CD4-positive, alpha-beta T cell (primary cell): ENCODE results near the gene CD72. TPM values are rescaled to one million over a fixed set of nuclear protein-coding genes. Genes with fewer than 3 reads are reported as not detected.
A peak's percentile ranks its signal among the peaks of the same experiment; 100 is the strongest.

Experiments
- ATAC-seq: fragments of 200-7000 bp; cut with Tn5 transposase; one replicate; pipeline ENCODE4 v1.10.0; 2022; ENCODE audit warnings: mild to moderate bottlenecking; ENCODE audit not compliant: poor library complexity
- CTCF ChIA-PET: fragments of 350-600 bp; sonication (Branson Sonifier 250); formaldehyde crosslinking; loops from one replicate; lab custom pipeline; 2021; ENCODE audit warnings: antibody characterized with exemption, inconsistent platforms; lab: Charles Lee
- POLR2A ChIA-PET: fragments of 350-600 bp; sonication (Branson Sonifier 250); formaldehyde crosslinking; loops from one replicate; lab custom pipeline; 2021; ENCODE audit warnings: antibody characterized with exemption, inconsistent platforms; lab: Charles Lee
- DNase-seq, 14 experiments: peaks; one replicate each; pipeline ENCODE4 v3.0.0-alpha.2; 2013 to 2020; ENCODE audit warnings: mixed read lengths in 2 of 14
- H3K27ac ChIP-seq, 2 donors: one replicate each; pipeline versions ENCODE4 v1.5.1 to v1.7.0; 2013; ENCODE audit warnings: low read length in 2 of 2, low read depth in 1 of 2, mild to moderate bottlenecking in 1 of 2
- H3K27me3 ChIP-seq, 2 experiments: 1 replicate in 1 of 2; 2 replicates in 1 of 2; pipeline versions ENCODE4 v1.6.1 to v1.7.0; 2013; ENCODE audit warnings: low read length in 2 of 2, control low read depth in 1 of 2, mild to moderate bottlenecking in 1 of 2, moderate library complexity in 1 of 2; ENCODE audit not compliant: insufficient read depth in 2 of 2, control insufficient read depth in 1 of 2
- H3K36me3 ChIP-seq: one replicate; pipeline ENCODE4 v1.6.1; 2013; ENCODE audit warnings: low read length, control low read depth; ENCODE audit not compliant: insufficient read depth
- H3K4me1 ChIP-seq: one replicate; pipeline ENCODE4 v1.6.1; 2013; ENCODE audit warnings: low read length, control low read depth; ENCODE audit not compliant: insufficient read depth
- H3K4me3 ChIP-seq: one replicate; pipeline ENCODE4 v1.5.1; 2013; ENCODE audit warnings: mild to moderate bottlenecking, low read length, moderate library complexity
- H3K9me3 ChIP-seq, 2 experiments: 1 replicate in 1 of 2; 2 replicates in 1 of 2; pipeline versions ENCODE4 v1.6.1 to v1.7.0; 2013; ENCODE audit warnings: low read length in 2 of 2, mild to moderate bottlenecking in 2 of 2, control low read depth in 1 of 2, moderate library complexity in 1 of 2; ENCODE audit not compliant: control insufficient read depth in 1 of 2, insufficient read depth in 1 of 2
- H3K27ac Mint-ChIP-seq: one replicate; pipeline ENCODE4 v1.8.0; 2020; ENCODE audit warnings: mixed read lengths
- H3K27me3 Mint-ChIP-seq: one replicate; pipeline ENCODE4 v1.8.0; 2021; ENCODE audit warnings: mixed read lengths
- H3K36me3 Mint-ChIP-seq: one replicate; pipeline ENCODE4 v1.8.0; 2021; ENCODE audit warnings: low read depth, mixed read lengths
- H3K4me1 Mint-ChIP-seq: one replicate; pipeline ENCODE4 v1.8.0; 2021; ENCODE audit warnings: low read depth, mixed read lengths
- H3K4me3 Mint-ChIP-seq: one replicate; pipeline ENCODE4 v1.8.0; 2020; ENCODE audit warnings: mild to moderate bottlenecking, mixed read lengths
- H3K9me3 Mint-ChIP-seq: one replicate; pipeline ENCODE4 v1.8.0; 2020; ENCODE audit warnings: mixed read lengths
- CTCF ChIP-seq: fragments of 200-600 bp; IDR thresholded peaks from one replicate; pipeline ENCODE4 v1.8.0; 2022; ENCODE audit warnings: antibody characterized with exemption, mild to moderate bottlenecking
- intact Hi-C, 2 experiments: fragments of 100-400 bp; cut with DNase I in 1 of 2; cut with micrococcal nuclease in 1 of 2; formaldehyde crosslinking; loops; one replicate each; pipeline versions ENCODE4 v1.15.1 to v1.9.0; 2023 to 2025; cut with DNase I, micrococcal nuclease
- total RNA-seq, 174 experiments: library from RNA in 2 of 174; stranded (reverse) in 2 of 174; gene quantifications; one replicate each; pipeline ENCODE4 v1.2.3 and lab custom pipeline; 2021 to 2026

Gene CD72
- total RNA-seq, 2 experiments from 2014 or later, result 2.3 to 3.6 TPM

- peaks cover 58% of the 10 kb centered on the region for H3K4me1 Mint-ChIP-seq
- Histone ChIP-seq H3K4me3 (no peak overlapping the region), H3K4me1 (peaks cover 49% of the 10 kb centered on the region), H3K36me3 (peaks cover 4% of the 10 kb centered on the region), H3K27ac (no peak overlapping the region), H3K27me3 (no peaks in the 10 kb centered on the region), H3K9me3 (no peaks in the 10 kb centered on the region)
- ATAC-seq (no peak), DNase-seq (no peak)
- POLR2A ChIA-PET, result interaction anchor here (1.0 to 2.7 kb wide), 5 partner anchors 10 to 62 kb away, joined by 6 to 20 read pairs (median 10); partner anchors contain the start of gene SIT1
- no peaks in the 10 kb centered on the region for H3K9me3 Mint-ChIP-seq
- no peak for TF ChIP-seq CTCF
- CTCF ChIA-PET, result interaction anchor here (1.2 to 1.5 kb wide), 3 partner anchors 10 to 31 kb away, joined by 3 to 6 read pairs (median 4); no protein-coding TSS in a partner anchor
- intact Hi-C loops, result no loop called here
- peak overlapping the region; percentile 71 for H3K4me3 Mint-ChIP-seq
- H3K27me3 Mint-ChIP-seq, result no peaks in the 10 kb centered on the region
- H3K36me3 Mint-ChIP-seq, result peaks cover 7% of the 10 kb centered on the region
- H3K27ac Mint-ChIP-seq, result no peak overlapping the region
Measured at GRCh38 chr9:35666045-35666444, 47.8 kb upstream of the CD72 start.

GRCh38 chr9:35665471-35665818 lies 47.2 kb upstream of the CD72 start:
- peaks cover 55% of the 10 kb centered on the region for H3K4me1 ChIP-seq
- intact Hi-C loops, result no loop called here
- H3K27me3 ChIP-seq, result no peaks in the 10 kb centered on the region
- peaks cover 13% of the 10 kb centered on the region for H3K36me3 Mint-ChIP-seq
- H3K27ac Mint-ChIP-seq, result peak overlapping the region; percentile 85
- H3K9me3 ChIP-seq, result no peaks in the 10 kb centered on the region
- no peak for DNase-seq
- H3K27me3 Mint-ChIP-seq, result no peaks in the 10 kb centered on the region
- H3K4me3 ChIP-seq, result peak overlapping the region; percentile 61
- H3K4me3 Mint-ChIP-seq, result peak overlapping the region; percentile 85
- H3K4me1 Mint-ChIP-seq, result peaks cover 64% of the 10 kb centered on the region
- H3K9me3 Mint-ChIP-seq, result no peaks in the 10 kb centered on the region
- ATAC-seq, result no peak
- TF ChIP-seq CTCF, result no peak
- peaks cover 10% of the 10 kb centered on the region for H3K36me3 ChIP-seq
- POLR2A ChIA-PET, result interaction anchor here (1.0 to 2.7 kb wide), 10 partner anchors 10 to 84 kb away, joined by 4 to 27 read pairs (median 10); partner anchors contain the start of genes CREB3, RGP1, SIT1 and TLN1
- CTCF ChIA-PET, result interaction anchor here (1.1 to 1.9 kb wide), 5 partner anchors 10 to 62 kb away, joined by 3 to 10 read pairs (median 4); no protein-coding TSS in a partner anchor
- peak overlapping the region in 1 of 2 donors; percentile 50 for H3K27ac ChIP-seq

- DNase-seq (peak in 12 of 14 experiments; percentile 35 to 84 (median 55)), ATAC-seq (peak; percentile 74)
- Mint-ChIP-seq H3K27me3 (no peaks in the 10 kb centered on the region), H3K4me1 (peaks cover 71% of the 10 kb centered on the region), H3K27ac (peak within 1 kb of the TSS; percentile 85), H3K9me3 (no peaks in the 10 kb centered on the region), H3K36me3 (peaks cover 19% of the 10 kb centered on the region), H3K4me3 (peak within 1 kb of the TSS; percentile 85)
- intact Hi-C loops, result no loop called here
- Histone ChIP-seq H3K4me3 (peak within 1 kb of the TSS; percentile 61), H3K36me3 (peaks cover 16% of the 10 kb centered on the region), H3K27ac (peak within 1 kb of the TSS; percentile 31 to 50), H3K27me3 (no peaks in the 10 kb centered on the region), H3K4me1 (peaks cover 61% of the 10 kb centered on the region), H3K9me3 (no peaks in the 10 kb centered on the region)
- CTCF ChIA-PET, result interaction anchor here (1.1 to 1.9 kb wide), 9 partner anchors 11 to 64 kb away, joined by 3 to 10 read pairs (median 4); no protein-coding TSS in a partner anchor
- no peak for TF ChIP-seq CTCF
- POLR2A ChIA-PET, result interaction anchor here (1.1 to 2.7 kb wide), 11 partner anchors 9 to 85 kb away, joined by 3 to 27 read pairs (median 10); partner anchors contain the start of genes CREB3, RGP1, SIT1 and TLN1
Measured at GRCh38 chr9:35664531-35665470, 46.6 kb upstream of the CD72 start, which contains the start of gene ARHGEF39. Gene ARHGEF39, minus strand, starts transcription at chr9:35665195. Its CDS starts 26 bp downstream, at chr9:35665169.
